Activated CD4-positive, alpha-beta T cell treated with anti-CD3 and anti-CD28 coated beads for 24 hours (primary cell): Measurements from ENCODE around the gene FXYD7.
"Not testable (repeated sequence)": the region's sequence is repeated elsewhere in the genome, so short reads cannot be mapped to it uniquely, and the experiment has no call there.

Source experiments
- DNase-seq, 2 donors: peaks; one replicate each; pipeline ENCODE4 v3.0.0-alpha.2; 2020; ENCODE audit warnings: low read depth in 2 of 2

FXYD7 gene, protein sequence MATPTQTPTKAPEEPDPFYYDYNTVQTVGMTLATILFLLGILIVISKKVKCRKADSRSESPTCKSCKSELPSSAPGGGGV

DNA sequence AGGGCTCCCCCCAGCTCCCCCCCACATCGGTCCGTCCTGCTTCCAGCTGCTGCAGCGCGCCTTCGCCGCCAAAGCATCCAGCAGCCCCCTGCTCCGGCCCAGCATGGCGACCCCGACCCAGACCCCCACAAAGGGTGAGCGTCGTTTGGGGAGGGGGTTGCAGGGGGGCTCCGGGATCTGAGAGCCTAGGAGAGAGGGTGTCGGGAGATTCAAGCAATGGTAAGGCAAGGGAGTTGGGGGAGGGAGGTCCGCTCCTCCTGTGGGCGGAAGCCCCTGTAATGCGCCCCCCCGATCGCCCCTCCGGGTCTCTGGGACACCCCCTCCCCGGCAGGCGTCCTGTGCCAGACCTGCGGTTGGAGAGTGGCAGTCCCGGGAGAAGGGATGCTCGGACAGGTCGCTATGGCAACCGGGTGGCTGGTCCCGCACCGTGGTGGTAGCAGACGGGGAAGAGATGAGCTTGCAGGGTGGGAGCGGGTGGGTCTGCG is at the start of gene FXYD7:
Gene FXYD7, plus strand, starts transcription at position 25 of the 485 bp plus-strand sequence. Its CDS starts 79 bp downstream, at position 104.
- no peak for DNase-seq

DNA sequence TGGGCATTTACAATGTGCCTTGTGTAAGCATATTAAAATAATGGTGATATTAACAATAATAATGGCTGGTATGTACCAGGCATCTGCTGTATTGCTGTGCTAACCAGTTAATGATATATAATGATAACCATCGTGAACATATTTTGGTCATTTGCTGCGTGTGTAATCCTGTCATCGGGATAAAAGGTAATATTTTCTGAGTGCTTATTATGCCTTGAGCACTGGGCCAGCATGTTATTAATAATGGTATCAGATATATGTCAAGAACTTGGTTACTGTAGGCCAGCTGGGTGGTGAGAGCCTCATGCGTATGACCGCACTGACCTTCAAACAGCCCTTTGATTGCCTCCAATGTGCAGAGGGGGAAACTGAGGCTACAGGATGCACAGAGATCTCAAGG is 49.6 kb upstream of the FXYD7 start:
- DNase-seq = no peak

DNA sequence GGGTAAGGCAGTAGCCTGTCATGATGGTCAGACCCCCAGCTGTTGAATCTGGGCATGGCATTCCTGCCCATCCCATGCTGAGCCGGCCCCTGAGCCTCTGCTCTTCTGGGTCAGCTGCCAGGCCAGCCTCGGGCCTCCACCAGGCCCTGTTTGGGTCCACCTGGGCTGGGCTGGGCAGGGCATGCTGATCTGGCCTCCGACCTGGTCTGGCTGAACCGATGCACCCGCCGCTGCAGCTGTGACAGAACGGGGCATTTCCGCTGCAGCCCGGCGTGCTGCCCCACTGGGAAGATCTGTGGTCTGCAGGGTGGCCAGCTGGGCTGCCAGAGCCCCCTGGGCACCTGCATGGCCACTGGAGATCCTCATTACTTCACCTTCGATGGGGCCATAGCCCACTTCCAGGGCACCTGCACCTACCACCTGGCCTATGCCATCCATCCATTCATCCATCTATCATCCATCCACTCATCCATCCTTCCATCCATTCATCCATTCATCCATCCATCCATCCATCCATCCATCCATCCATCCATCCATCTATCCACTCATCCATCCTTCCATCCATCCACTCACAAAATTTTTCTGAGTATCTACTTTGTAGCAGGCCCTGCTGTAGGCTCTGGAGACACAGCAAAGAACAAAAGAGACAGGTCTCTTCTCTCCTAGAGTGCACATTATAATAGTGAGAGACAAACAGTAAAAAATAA is 49.0 kb upstream of the FXYD7 start:
- DNase-seq = no peak

DNA sequence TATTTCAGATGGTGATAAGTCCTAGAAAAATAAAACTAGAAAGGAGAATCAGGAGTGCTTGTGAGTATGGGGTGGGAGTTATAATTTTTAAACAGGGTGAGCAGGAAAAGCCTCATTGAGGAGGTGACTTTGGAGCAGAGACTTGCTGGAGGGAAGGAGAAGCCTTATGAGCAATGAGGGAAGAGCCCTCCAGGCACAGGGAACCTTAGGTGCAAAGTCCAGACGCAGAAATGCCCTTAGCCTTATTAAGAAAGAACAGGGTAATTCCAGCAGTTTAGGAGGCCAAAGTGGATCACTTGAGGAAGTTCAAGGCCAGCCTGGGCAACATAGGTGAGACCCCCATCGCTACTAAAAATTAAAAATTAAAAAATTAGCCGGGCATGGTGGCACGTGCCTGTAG is 48.4 kb upstream of the FXYD7 start:
- no peak for DNase-seq

DNA sequence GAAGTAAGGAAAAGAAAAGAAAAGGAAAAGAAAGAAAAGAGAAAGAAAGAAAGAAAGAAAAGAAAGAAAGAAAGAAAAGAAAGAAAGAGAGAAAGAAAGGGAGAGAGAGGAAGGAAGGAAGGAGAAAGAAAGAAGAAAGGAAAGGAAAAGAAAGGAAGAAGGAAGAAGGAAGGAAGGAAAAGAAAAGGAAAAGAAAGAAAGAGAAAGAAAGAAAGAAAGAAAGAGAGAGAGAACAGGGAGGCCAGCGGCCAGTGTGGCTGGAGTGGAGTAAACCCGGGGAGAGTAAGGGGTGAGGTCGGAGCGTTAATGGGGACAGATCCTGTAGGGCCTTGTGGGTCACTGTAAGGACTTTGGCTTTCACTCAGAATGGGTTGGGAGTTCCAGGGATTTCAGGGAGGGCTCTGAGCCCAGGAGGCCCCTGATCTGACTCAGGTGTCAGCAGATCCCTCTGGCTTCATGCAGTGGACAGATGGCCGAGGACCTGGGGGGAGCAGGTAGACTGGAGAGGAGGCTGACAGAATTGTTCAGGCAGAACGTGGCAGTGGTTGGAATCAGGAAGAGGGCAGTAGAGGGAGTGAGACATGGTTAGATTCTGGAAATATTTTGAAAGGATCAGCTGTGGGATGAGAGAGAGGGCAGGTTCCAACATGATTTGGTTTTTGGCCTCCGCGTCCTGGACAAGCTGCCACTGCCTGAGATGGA is 47.2 kb upstream of the FXYD7 start:
- DNase-seq = no peak

DNA sequence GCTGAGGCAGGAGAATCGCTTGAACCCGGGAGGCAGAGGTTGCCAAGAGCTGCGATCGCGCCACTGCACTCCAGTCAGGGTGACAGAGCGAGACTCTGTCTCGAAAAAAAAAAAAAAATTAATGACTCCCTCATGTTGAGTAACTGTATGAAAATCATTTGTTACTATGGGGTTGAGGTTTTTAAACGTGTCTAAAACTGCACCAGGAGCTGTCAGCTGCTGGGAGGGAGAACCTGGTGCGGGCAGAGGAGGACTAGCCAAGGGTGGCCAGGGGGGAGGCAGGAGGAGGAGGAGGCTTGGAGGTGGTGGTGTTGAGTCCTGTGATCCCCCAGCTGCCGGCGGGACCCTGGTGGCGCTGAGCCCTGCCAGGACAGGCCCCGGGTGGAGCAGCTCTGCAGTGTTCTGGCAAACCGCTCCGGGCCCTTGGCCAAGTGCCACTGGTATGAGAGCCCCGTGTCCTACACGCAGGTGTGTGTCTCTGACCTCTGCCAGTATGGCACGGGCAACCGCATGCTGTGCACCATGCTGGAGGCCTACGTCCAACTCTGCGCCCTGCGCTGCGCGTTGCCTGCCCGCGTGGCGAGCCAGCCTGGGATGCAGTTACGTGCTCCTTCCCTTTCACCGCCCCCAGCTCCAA is 44.5 kb upstream of the FXYD7 start:
- DNase-seq = no peak

DNA sequence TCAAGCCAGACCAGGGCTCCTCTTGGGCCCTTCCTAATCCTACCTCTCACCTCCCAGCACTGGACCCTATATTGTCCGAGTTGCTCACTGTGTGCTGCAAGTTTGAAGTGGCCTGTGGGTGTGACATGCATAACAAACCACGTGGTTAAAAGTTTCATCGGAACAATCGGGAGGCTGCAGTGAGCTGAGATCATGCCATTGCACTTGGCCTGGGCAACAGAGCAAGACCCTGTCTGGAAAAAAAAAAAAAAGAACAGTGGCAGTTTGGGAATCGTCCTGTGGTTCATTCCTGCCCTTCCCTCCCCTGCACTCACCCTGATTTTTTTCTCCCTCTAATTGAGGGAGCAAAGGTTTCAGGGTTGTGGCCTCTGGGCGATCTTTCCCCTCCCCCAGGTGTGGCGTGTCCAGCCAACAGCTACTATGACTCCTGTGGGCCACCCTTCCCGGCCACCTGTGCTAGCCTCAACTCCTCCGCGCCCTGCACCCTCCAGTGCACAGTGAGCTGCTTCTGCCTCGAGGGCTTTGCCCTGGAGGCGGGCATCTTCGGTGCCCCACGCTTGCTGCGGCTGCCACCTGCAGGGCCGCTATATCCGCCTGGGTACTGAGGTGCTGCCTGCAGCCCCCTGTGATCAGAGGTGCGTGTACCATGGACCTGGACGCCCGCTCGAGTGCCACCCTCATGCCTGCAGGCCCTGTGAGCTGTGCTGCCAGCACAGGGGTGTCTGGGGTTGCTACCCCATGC is 43.7 kb upstream of the FXYD7 start:
- DNase-seq = no peak

DNA sequence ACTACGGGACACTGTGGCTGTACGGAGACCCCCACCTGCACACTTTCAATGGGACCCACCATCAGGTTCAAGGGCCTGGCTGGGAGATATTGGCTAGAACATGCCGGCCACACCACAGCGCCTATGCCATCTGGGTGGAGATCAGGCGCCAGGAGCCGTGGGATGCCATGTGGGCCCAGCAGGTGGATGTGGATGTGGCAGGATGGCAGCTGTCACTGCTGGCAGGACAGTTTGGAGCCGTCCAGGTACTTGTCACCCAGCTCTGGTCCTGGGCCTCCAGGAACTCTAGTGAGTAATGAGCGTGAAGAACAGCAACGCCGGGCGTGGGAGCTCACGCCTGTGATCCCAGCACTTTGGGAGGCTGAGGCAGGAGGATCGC is 43.2 kb upstream of the FXYD7 start:
- no peak for DNase-seq

DNA sequence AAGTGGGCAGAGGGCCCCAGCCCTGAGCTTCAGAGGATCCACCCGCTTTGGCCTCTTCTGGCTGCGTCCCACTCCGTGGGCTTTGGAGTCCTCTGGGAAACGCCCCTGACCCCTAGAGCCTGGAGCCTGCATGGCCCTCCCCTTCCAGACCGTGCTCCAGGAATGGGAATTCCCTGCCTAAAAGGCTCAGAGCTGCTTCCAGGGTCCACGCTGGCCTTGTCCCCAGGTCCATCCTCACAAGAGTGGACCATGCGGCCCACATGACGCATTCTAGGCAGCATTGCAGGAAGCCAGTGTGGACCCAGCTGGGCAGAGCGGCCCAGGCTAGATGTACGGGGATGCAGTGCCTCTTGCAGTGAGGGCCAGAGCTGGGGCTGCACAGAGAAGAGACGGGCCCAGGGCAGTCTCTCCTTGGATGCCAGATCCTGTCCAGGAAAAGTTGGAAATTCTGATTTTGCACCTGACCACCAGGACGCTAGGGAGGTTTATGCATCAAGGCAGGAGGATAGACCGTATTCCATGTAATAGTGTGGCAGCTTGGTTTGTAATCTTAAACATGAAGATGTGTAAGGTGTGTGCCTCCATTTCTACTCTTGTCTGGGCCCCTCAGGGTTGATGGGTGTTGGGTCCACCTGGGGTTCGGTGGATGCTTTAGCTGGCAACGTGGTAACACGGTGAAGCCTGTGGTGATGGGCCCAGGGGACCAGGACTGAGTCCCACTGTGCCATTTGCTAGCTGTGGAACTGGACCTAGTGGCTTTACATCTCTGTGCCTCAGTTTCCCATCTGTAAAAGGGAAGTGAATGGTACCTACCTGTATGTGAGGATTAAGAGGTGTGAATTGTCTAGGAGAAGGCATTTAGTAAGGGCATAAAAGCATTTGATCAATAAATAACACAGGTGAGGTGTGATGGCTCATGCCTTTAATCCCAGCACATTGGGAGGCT is 42.2 kb upstream of the FXYD7 start:
- no peak for DNase-seq

DNA sequence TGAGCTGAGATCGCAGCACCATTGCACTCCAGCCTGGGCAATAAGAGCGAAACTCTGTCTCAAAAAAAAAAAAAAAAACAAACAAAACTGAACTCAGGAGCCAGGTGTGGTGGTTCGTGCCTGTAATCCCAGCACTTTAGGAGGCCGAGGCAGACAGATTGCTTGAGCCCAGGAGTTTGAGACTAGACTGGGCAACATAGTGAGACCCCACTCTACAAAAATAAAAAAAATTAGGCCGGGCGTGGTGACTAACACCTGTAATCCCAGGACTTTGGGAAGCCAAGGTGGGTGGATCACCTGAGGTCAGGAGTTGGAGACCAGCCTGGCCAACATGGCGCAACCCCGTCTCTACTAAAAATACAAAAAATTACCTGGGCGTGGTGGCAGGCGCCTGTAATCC is 41.1 kb upstream of the FXYD7 start:
- not testable (repeated sequence) for DNase-seq

DNA sequence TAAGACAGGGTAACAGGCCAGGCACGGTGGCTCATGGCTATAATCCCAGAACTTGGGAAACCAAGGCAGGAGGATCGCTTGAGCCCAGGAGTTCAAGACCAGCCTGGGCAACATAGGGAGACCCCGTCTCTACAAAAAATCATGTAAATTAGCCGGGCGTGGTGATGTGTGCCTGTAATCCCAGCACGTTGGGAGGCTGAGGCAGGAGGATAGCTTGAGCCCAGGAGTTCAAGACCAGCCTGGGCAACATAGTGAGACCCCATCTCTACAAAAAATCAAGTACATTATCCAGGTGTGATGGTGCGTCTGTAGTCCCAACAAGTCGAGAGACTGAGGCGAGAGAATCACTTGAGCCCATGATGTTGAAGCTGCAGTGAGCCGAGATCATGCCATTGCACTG is 39.4 kb upstream of the FXYD7 start:
- not testable (repeated sequence) for DNase-seq

DNA sequence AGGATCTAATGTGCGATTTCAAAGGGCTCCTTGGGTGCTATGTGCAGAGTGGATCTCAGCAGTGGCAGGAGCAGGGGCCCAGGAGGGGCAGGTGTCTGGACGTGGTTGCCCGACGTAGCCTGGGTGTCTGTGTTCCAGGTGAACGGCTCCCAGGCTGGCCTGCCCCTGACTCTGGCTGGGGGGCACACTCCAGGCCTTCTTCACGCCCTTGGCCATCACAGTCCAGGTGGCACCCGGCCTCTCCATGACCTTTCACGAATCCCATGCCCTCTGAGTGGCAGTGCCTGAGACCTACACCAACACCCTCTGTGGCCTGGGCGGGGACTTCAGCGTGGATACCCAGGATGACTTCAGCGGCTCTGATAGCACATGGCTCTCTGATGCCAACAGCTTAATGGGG is 38.7 kb upstream of the FXYD7 start:
- no peak for DNase-seq

DNA sequence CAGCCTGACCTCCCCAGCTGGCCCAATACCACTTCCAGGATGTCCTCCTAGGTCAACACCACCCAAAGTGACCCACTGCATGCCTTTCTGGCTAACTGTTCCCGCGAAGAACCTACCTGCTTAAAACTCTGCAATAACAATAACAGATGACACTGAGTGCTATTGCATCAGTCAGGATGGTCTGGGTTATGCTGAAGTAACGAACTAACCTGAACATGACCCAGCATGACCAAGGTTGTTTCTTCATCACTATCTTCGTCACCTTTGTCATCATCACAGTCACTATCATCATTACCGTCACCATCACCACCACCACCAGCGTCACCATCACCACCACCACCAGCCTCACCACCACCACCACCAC is 38.0 kb upstream of the FXYD7 start:
- no peak for DNase-seq

DNA sequence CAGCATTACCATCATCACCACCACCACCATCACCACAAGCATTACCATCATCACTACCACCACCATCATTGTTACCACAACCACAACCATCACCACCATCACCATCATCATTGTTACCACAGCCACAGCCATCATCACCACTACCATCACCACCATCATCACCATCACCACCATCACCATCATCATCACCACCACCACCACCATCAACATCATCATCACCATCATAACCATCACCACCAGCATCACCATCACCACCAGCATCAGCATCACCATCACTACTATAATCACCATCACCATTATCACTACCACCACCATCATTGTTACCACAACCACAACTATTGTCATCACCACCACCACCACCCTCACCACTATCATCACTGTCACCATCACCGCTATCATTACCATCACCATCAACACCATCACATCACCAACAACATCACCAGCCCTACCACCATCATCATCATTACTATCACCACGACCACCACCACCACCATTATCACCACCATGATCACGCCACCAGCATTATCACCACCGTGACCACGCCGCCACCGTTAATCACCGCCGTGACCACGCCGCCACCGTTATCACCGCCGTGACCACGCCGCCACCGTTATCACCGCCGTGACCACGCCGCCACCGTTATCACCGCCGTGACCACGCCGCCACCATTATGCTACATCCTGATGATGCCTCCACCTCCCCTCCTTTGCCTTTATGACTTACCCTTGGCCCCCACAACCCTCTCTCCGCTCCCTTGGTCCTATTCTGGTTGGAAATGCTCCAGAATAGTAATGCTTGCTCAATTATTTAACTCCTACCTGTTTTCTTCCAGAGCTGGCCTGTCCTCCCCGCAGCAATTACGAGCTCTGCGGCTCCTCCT is 37.4 kb upstream of the FXYD7 start:
- DNase-seq = no peak

DNA sequence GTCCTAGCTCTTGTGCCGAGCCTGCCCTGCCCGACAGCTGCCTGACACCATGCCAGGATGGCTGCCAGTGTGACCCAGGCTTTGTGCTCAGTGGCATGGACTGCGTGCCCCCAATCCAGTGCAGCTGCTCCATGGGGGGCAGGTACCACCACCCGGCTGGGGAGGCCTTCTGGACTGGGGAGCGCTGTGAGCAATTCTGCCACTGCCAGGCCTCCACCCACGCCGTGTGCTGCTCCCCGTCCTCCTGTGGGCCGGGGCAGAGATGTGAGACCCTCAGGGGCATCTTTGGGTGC is 36.8 kb upstream of the FXYD7 start:
- DNase-seq = no peak

DNA sequence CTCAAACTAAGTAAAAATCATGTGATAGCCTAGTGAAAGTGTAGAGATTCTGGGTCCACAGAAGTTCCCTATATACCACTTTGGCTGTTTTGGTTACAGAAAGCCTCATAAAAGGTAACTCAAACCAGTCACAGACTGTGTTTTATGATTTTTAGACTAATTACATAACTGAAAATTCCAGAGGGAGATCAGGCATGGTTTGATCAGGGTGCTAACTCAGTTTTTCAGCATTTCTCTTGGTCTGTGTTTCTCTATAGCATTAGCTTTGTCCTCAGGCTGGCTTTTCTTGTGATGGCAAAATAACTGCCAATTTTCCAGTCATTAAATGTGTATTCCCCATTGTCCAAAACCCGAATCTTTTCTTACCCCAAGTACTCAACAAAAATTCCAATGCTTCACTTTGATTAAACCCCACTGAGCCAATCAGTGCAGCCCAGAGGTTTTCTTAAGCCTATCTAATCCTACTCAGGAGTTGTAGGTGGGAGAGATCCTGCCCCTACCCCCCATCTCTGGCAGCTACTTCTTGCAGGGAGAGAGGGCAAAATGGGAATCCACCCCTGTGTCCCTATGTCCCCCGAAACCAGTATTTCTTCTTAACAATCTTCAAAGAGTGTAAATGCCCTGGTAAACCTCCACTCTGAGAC is 36.0 kb upstream of the FXYD7 start:
- no peak for DNase-seq

DNA sequence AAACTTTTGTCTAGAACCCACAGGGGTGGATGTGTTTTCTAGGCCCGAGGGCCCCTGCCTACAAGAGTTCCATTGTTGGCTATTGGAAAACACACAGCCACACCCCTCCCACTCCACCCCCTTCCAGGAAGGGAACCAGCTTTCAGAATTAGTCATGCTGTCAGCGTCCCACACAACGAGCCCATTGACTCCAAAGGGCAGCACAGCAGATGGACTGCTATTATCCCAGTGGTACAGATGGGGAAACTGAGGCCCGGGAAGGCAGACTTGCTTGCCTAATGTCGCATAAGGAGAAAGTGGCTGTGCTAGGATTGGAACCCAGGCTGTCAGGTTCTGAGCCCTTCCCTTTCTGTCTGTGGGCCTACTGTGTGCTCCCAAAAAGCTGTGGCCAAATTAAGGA is 35.5 kb upstream of the FXYD7 start:
- no peak for DNase-seq

DNA sequence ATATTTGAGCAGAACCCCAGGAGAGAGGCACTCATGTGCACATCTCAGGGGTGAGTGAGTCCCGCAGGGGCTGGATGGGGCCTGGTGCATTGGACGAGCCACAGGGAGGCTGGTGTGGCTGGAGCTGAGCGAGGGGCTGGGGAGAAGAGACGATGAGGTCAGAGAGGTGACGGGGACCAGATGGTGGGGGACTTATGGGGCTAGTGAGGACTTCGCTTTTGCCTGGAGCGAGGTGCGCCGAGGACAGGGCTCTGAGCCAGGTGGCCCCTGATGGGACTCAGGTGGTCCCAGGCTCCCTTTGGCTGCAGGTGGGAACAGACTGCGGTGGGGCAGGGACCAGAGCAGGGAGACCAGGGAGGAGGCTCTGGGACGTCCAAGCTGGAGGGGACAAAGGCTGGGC is 34.3 kb upstream of the FXYD7 start:
- DNase-seq = no peak

DNA sequence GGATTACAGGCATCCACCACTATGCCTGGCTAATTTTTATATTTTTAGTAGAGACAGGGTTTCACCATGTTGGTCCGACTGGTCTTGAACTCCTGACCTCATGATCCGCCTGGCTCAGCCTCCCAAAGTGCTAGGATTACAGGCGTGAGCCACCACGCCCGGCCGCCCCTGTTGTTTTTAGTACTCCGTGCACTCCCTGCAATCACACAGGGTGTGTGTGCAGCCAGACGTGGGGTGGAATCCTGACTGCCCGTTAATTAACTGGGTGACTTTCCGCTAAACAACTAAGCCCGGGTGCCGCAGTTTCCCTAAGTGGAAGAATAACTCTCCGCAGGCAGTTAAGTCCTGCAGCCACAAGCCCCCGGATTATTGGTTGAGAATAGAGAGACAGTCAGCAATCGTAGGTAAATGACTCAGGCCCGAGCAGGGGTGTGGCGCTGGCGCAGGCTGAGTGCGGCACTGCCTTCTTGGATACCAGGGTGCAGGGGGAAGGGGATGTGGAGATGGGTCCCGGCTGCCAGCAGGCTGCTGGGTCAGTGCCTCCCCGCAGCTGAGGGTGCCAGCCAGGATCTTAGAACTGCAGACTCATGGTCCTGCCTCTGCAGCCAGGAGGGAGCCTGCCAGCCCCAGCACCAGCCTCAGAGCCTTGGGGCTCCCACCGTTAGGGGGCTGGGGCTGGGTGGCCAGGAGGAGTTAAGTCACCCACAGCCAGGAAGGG is 33.5 kb upstream of the FXYD7 start:
- DNase-seq = no peak
